Activated gamma-delta T cell (primary cell): ENCODE results near the gene MIA.
A peak's percentile ranks its signal among the peaks of the same experiment; 100 is the strongest.
"Not testable (repeated sequence)": the region's sequence is repeated elsewhere in the genome, so short reads cannot be mapped to it uniquely, and the experiment has no call there.

ENCODE experiments used
- DNase-seq: peaks from one replicate; lab custom pipeline; 2025; lab: John Stamatoyannopoulos, UW

The MIA gene

DNA sequence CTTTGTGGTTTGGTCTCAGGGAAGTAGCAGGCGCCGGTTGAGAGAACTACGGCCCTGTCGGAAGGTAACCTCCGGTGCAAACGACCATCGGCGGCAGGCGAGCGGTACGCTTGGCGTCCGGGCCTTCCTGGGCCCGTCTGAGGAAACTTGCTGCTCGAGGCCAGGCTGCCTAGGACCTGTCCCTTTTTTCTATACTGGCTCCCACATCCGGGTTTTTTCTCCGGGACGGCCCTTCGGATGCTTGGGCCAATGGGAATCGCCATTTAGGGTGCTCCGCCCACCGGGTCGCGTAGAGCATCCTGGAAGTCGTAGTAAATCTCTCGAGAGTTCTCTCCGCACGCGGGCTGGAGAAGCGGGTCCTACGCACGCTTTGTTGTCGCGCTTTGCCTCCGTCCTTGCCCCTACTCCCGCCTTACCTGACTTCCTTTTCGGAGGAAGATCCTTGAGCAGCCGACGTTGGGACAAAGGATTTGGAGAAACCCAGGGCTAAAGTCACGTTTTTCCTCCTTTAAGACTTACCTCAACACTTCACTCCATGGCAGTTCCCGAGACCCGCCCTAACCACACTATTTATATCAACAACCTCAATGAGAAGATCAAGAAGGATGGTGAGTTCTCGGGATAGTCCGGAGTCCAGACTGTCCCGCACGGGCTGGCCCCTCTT is 24.3 kb upstream of the MIA start, which contains the start of gene SNRPA:
SNRPA (plus strand) TSS at position 330 of the 664 bp plus-strand sequence; CDS start at position 536, 206 bp downstream.
- DNase-seq: peak; percentile 69

DNA sequence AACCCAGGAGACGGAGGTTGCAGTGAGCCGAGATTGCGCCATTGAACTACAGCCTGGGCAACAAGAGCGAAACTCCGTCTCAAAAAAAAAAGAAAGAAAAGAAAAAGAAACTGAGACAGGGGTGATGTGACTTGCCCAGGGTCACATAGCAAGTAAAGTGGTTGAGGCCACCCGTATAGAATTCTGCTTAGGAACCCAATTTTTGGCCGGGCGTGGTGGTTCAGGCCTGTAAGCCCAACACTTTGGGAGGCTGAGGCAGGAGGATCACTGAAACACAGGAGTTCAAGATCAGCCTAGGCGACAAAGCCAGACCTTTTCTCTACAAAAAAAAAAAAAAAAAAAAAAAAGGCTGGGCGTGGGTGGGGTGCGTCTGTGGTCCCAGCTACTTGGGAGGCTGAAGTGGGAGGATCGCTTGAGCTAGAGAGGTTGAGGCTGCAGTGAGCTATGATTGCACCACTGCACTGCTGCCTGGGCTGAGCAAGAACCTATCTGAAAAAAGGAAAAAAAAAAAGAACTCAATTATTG is 23.0 kb upstream of the MIA start:
- DNase-seq: no peak

DNA sequence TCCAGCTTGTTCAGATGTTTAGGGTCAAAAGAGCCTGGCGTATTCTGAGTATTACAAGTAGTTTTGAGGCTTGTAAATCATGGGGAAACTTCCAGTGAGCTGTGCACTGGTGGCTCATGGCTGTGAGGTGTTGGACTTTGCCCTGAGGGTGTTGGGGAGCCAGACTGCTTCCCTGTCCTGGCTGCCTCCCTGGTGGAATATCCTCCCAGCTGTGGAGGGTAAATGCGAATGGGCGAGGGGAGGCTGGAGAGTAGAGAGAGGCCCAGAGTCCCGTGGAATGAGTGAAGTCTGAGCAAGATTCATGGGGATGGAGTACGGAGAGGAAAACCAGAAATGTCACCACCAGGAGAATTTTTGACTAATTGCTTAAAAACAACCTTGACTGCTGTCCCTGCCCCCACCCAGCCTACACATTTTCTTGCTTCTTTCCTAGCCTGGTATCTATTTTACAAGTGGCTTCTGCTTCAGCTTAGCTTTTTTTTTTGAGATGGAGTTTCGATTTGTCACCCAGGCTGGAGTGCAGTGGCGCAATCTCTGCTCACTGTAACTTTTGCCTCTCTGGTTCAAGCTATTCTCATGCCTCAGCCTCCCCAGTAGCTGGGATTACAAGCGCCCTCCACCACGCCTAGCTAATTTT is 20.6 kb upstream of the MIA start:
- no peak for DNase-seq

DNA sequence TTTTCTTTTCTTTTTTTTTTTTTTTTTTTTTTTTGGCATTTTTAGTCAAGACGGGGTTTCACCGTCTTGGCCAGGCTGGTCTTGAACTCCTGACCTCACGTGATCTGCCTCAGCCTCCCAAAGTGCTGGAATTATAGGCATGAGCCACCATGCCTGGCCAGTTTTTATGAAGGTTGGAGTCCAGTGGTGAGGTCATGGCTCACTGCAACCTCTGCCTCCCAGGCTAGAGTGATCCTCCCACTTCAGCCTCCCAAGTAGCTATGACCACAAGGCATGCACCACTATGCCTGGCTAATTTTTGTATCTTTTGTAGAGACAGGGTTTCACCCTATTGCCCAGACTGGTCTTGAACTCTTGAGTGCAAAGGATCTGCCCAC is 20.1 kb upstream of the MIA start:
- DNase-seq: no peak

DNA sequence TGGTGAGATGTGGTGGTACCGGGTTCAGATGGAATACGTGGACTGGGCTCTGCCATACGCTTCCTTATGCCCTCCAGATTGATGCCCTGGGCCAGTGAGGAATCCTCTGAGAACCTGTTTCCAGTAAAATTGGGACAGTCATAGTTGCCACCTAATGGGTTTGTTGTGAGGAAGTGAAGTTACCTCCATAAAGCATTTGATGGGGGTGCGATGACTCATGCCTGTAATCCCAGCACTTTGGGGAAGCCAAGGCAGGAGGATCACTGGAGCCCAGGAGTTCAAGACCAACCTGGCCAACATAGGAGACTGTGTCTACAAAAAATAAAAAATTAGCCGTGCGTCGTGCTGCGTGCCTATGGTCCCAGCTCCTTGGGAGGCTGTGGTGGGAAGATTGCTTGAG is 19.5 kb upstream of the MIA start:
- no peak for DNase-seq

DNA sequence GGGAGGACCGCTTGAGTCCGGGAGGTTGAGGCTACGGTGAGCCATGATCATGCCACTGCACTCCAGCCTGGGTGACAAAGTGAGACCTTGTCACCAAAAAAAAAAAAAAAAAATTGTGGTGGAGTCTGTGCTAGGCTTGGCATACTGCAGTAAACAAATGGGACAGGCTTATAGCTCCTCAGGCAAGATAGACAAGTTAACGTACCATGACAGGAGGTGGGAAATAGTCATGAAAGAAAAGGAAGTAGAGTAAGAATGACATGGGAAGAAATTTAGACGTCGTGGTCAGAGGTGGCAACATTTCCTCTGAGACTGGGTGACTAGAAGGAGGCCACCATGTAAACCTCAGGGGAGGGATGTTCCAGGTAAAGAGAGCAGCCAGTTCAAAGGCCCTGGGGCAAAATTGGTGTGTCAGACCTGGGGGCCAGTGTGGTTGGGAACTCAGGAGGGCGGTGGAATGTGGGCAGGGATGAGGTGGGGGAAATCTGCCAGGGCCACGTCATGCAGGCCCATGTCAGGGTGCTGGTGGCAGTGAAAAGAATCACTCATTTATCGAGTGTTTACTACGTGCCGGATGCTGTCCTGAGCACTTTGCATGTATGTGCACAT is 18.7 kb upstream of the MIA start:
- no peak for DNase-seq

DNA sequence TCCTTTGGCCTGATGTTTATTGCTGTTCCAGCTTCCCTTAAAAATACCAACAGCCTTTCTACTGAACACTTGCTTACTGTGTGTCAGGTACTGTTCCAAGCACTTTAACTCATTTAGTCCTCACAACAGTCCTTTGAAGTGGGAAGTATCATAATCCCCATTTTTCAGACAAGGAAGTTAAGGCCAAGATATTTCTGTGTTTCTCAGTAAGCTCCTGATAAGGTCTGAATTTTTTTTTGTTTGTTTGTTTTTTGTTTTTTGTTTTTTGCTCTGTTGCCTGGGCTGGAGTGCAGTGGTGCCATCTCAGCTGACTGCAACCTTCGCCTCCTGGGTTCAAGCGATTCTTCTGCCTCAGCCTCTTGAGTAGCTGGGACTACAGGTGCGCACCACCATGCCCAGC is 16.8 kb upstream of the MIA start:
- DNase-seq: no peak

DNA sequence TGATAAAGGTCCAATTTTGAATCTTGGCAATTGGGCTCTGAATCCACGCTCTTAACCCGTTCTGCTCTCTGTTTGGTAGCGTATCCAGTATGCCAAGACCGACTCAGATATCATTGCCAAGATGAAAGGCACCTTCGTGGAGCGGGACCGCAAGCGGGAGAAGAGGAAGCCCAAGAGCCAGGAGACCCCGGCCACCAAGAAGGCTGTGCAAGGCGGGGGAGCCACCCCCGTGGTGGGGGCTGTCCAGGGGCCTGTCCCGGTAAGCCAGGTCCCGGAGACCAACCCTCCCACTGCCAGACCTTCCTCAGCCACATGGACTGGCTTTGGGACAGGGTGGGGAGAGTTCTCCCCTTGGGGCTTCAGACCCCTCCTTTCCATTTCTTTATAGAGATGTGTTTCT is 16.0 kb upstream of the MIA start:
- DNase-seq: no peak

DNA sequence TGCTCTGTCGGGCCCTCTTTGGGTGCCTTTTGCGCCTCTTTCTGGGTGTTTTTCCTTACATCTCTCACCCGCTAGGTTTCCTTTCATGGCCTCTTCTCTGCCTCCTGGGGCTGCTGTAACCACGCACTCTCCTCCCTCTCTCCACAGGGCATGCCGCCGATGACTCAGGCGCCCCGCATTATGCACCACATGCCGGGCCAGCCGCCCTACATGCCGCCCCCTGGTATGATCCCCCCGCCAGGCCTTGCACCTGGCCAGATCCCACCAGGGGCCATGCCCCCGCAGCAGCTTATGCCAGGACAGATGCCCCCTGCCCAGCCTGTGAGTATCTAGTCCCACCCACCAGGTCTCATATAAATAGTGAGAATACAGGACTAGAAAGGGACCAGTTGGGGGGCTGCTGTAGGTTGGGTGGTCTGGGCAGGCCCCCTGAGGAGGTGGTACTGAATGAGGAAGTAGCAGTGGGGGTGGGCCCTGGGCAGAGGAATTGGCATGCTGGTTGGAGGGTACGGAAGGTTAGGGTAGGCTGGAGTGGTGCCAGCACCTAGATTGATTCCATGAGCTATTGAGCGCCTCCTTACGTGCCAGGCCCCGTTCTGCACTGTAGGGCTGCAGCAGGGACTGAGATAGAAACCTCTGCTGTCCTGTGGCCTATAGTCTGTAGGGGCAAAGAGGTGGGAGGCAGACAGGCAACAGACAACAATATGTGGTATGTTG is 12.4 kb upstream of the MIA start:
- DNase-seq: no peak

DNA sequence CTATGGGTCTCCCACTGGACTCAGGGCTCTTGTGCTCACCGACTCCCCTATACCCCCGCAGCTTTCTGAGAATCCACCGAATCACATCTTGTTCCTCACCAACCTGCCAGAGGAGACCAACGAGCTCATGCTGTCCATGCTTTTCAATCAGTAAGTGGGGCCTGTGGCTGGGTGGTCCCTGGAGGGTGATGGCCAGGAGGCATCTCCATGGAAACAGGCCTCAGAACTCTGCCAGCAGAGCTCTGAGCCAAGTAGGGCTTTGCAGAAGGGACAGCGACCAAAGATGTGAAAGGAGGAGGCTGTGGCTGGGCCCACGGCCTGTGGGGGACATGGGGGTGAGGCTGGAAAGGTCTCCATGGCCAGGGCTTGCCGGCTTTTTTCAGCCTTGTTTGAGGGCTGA is 11.8 kb upstream of the MIA start:
- no peak for DNase-seq

DNA sequence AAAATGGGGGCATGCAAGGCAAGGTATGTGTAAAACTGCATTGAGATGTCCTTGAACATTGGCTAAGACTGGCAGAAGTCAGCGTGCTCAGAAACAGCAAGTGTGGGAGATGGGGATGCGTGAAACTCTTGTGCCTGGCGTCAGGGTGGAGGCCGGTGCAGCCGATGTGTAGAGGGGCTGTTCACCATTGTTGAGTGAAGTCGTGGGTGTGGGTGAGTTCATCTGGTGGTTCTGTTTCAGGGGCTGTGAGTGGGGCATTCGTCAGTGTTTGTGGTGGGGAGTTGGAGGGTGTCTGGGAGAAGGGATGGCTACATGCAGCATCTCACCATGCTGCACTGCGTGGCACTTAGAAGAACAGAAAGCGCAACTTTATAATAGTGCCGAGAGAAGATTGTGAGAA is 11.4 kb upstream of the MIA start:
- DNase-seq: no peak

DNA sequence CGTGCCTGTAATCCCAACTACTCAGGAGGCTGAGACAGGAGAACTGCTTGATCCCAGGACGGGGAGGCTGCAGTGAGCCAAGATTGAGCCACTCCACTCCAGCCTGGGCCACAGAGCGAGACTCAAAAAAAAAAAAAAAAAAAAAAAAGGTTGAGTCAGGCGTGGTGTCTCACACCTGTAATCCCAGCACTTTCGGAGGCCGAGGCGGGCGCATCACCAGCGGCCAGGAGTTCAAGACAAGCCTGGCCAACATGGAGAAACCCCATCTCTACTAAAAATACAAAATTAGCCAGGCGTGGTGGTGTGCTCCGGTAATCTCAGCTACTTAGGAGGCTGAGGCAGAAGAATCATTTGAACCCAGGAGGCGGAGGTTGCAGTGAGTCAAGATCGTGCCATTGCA is 8.9 kb upstream of the MIA start:
- DNase-seq: not testable (repeated sequence)

DNA sequence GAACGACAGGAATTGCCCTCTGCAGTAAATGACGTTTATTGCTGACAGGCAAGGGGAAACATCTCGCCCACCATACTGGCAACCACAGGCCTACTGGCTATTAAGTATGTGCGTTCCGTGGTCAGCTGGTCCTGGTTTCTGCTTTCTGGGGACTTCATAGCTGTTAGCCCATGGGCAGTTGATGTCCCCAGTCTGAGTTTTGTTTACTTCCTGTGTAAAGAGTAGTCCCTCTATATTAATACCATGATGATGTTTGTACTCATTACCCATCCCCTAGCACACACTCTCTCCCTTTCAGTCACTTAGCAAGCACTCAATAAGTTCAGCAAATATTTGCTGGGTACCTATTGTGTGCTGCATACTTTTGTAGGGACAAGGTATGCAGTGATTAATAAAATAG is 6.5 kb upstream of the MIA start:
- no peak for DNase-seq

DNA sequence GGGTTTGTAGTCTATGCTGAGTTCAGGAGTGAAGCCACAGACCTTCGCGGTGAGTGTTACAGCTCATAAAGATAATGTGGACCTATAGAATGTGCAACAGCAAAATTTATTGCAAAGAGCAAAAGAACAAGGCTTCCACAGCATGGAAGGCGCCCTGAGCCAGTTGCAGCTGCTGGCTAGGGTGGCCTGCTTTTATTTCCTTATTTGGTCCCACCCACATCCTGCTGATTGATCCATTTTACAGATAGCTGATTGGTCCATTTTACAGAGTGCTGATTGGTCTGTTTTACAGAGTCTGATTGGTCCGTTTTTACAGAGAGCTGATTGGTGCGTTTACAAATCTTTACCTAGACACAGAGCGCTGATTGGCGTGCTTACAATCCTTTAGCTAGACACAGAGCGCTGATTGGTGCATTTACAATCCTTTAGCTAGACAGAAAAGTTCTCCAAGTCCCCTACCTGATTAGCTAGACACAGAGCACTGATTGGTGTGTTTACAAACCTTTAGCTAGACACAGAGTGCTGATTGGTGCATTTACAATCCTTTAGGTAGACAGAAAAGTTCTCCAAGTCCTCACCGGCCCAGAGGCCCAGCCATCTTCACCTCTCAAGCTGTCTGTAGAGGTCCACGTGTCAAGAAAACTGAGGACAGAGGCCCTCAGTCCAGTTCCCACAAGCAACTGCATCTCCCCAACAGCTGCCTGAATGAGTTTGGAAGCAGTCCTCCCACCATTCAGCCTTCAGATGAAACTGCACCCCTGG is 4.0 kb upstream of the MIA start:
- not testable (repeated sequence) for DNase-seq

DNA sequence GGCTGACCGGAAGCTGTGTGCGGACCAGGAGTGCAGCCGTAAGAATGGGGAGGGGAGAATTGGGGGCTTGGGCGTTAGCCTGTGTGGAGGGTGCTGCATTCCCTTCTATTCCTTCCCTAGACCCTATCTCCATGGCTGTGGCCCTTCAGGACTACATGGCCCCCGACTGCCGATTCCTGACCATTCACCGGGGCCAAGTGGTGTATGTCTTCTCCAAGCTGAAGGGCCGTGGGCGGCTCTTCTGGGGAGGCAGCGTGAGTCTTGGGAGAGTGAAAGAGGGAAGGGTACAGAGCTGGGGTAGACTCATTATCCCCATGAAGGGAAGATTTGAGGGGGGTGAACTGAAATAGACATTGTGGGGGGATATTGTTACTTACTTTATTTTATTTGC is 306 bp downstream of the MIA start:
- DNase-seq: no peak

DNA sequence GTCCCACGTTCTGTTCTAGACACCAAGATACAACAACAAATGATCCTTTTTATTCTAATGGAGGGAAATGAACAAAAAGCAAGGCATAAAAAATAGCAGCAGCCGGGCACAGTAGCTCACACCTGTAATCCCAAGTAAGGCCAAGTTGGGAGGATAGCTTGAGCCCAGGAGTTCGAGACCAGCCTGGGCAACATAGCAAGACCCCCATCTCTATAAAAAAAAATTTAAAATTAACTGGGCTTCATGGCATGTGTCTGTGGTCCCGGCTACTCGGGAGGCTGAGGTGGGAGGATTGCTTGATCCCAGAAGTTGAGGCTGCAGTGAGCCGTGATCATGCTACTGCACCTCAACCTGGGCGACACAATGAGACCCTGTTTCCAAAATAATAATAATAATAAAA is 1.0 kb downstream of the MIA start:
- DNase-seq: no peak

DNA sequence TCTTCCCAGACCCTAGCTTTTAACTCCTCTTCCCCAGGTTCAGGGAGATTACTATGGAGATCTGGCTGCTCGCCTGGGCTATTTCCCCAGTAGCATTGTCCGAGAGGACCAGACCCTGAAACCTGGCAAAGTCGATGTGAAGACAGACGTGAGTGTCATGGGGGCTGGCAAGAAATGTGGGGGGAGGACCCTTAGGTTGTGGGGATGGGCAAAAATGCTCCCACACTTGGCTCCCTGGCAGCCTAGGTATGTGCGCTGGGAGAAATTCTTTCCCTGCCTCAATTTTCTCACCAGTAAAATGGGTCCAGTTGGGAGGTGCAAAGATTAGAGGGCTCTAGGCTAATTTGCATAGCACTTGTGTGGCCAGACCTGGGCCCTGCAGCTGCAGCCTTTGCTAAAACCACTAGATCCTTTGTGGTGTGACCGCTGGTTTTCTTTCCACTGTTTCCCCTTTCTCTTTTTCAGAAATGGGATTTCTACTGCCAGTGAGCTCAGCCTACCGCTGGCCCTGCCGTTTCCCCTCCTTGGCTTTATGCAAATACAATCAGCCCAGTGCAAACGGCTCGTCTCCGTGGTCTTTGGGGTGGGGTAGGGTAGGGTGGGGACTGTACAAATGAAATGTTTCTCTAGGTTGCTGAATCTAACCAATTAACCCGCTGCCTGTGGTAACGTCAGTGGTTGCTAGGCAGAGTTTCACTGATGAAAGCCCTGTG is 1.8 kb downstream of the MIA start:
- no peak for DNase-seq

DNA sequence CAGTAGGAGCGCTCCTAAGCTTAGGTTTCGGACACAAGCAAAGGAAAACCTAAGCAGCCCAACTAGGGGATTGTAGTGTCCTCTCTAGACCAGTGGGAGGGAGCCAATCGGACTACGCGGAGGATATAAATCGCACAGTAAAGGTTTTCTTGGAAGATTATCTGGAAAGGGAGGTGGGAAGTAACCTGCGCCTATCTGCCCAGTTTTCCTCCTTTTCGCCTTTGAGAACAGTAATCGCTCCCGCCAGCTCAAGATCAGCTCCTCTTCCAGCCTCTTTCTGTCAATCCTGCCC is 2.3 kb downstream of the MIA start:
- no peak for DNase-seq

DNA sequence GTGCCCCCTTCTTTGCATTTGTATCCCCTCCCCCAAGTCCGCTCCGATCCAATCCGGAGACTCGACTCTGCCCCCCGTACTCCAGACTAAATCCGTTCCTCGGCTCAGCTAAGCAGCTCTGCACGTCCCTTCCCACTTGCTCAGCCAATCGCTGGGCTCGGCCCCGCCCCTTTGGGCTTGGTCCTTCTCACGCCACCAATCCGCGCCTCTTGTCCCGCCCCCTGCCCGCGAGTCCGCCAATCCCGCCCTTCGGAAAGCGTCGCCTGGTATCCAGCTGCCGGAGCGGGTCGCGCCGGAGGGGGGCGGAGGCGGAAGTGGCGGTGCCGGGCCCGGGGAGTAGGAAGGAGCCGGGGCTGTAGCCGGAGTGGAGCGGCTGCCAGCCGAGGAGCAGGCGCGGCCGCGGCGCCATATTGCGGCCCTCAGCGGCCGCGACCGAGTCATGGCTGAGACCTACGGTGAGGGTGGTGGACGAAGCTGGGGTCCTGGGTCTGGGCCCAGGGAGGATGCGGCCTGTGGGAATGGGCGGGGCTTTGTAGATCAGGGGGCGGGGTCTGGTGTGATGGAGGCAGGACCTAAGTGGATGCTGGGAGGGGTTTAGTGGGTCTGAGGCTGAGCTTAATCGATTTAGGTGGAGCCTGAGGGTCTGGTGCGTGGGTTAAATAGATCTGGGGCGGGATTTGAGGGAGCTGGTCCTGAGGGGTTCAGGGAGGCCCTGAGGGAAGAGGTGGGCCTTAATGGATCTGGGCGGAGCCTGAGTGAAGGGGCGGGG is 2.8 kb downstream of the MIA start, which contains the start of gene RAB4B:
RAB4B (plus strand) TSS at position 311 of the 769 bp plus-strand sequence; CDS start at position 440, 129 bp downstream.
- DNase-seq: peak; percentile 100

DNA sequence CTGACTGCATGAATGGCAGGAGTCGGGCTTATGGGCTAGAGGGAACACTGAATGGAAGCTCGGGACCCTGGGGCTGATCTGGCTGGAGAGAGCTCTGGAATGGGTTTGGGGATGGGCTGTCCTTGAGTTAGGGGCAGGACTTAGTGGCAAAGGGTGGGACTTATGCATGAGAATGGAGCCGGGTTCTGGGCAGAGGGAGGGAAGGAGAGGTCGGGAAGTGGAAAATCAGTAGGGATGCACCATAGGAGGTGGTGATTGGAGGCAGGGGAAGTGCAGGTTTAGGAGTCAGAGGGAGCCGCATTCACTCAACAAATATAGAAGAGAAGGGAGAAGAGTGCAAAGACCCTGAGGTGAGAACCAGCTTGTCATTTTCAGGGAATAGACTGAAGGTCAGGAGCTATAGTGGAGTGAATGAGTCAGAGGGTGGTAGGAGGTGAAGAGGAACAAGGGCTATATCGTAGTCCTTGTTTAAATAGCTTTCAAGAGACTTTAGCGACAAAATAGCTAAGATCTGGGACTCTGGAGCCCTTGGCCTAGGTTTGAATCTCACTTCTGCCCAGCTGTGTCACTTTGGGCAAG is 3.5 kb downstream of the MIA start:
- DNase-seq: no peak
